SK-N-DZ (cell line): ENCODE measurements around the gene GSTM1. TPM values are rescaled to one million over a fixed set of nuclear protein-coding genes. Genes with fewer than 3 reads are reported as not detected.

Source experiments
- DNase-seq: peaks from one replicate; pipeline ENCODE4 v3.0.0-alpha.2; 2015; ENCODE audit warnings: low spot score
- polyA plus RNA-seq, 2 experiments: library from polyadenylated mRNA; depleted of rRNA; stranded (reverse); fragments of >200 nt; gene quantifications; 2 replicates each; pipeline ENCODE4 v1.2.3, GENCODE V29; 2014

The GSTM1 gene
- not detected in 2 replicates for polyA plus RNA-seq (2014; cell fraction: cytosol; rRNA removed)
- not detected in 2 replicates for polyA plus RNA-seq (2014; cell fraction: nucleus; rRNA removed)

GRCh38 chr1:109687641-109688499 is at the start of gene GSTM1:
GSTM1 (plus strand) TSS chr1:109687817; CDS start chr1:109687874, 57 bp downstream.
- no peak for DNase-seq

- DNase-seq = no peak
Measured at GRCh38 chr1:109639063-109639840, 48.4 kb upstream of the GSTM1 start.

- no peak for DNase-seq
Measured at GRCh38 chr1:109639841-109640184, 47.8 kb upstream of the GSTM1 start.

- DNase-seq = peak; percentile 75
Measured at GRCh38 chr1:109640285-109640865, 47.2 kb upstream of the GSTM1 start.

- no peak for DNase-seq
Measured at GRCh38 chr1:109641078-109641740, 46.4 kb upstream of the GSTM1 start.

GRCh38 chr1:109641861-109642260 is 45.8 kb upstream of the GSTM1 start:
- DNase-seq = no peak

- DNase-seq = no peak
Measured at GRCh38 chr1:109642626-109643025, 45.0 kb upstream of the GSTM1 start.

- DNase-seq = no peak
Measured at GRCh38 chr1:109643385-109644230, 44.0 kb upstream of the GSTM1 start.

GRCh38 chr1:109644670-109645069 is 42.9 kb upstream of the GSTM1 start:
- DNase-seq = no peak

GRCh38 chr1:109649491-109649914 is 38.1 kb upstream of the GSTM1 start:
- DNase-seq = peak; percentile 68

GRCh38 chr1:109650609-109651008 is 37.0 kb upstream of the GSTM1 start:
- DNase-seq = no peak

GRCh38 chr1:109652402-109652801 is 35.2 kb upstream of the GSTM1 start:
- DNase-seq = no peak

GRCh38 chr1:109653306-109653705 is 34.3 kb upstream of the GSTM1 start:
- no peak for DNase-seq

GRCh38 chr1:109654519-109654918 is 33.1 kb upstream of the GSTM1 start:
- DNase-seq = no peak

- DNase-seq = peak; percentile 72
Measured at GRCh38 chr1:109655615-109656519, 31.8 kb upstream of the GSTM1 start, which contains the start of gene GSTM4. GSTM4 (plus strand) TSS chr1:109656099; CDS start chr1:109656390, 291 bp downstream.

- no peak for DNase-seq
Measured at GRCh38 chr1:109657395-109657794, 30.2 kb upstream of the GSTM1 start.

GRCh38 chr1:109657970-109658369 is 29.6 kb upstream of the GSTM1 start:
- no peak for DNase-seq

GRCh38 chr1:109658533-109659042 is 29.0 kb upstream of the GSTM1 start:
- DNase-seq = no peak

GRCh38 chr1:109659145-109659544 is 28.5 kb upstream of the GSTM1 start:
- no peak for DNase-seq
